Measurements from ENCODE around the gene EPSTI1. TPM values are rescaled to one million over a fixed set of nuclear protein-coding genes. Genes with fewer than 3 reads are reported as not detected.
A peak's percentile ranks its signal among the peaks of the same experiment; 100 is the strongest.
"Not testable (repeated sequence)": the region's sequence is repeated elsewhere in the genome, so short reads cannot be mapped to it uniquely, and the experiment has no call there.

EPSTI1 gene
- total and polyA plus RNA-seq, 8 donors = 3.5 to 115 (median 5.2) TPM; not detected in 1

GRCh38 chr13:42992764-42993122 is 702 bp upstream of the EPSTI1 start:
- intact Hi-C loops (cut with DNase I; ENCODE audit: low total_unique reads) = no loop called here
- H3K4me3 ChIP-seq = peak overlapping the region; percentile 63 to 79 (median 72)
- H3K27ac ChIP-seq = peak overlapping the region in 4 of 5 donors; percentile 80 to 98 (median 92)

GRCh38 chr13:42991233-42991897 is 676 bp downstream of the EPSTI1 start:
- H3K27me3 ChIP-seq; intact Hi-C loops (cut with DNase I; ENCODE audit: low total_unique reads); H3K9me3 ChIP-seq; DNase-seq; H3K36me3 ChIP-seq: not testable (repeated sequence)
- Histone ChIP-seq H3K27ac (peak overlapping the region; percentile 80 to 98 (median 93)), H3K4me3 (peak overlapping the region; percentile 63 to 79 (median 72)), H3K4me1 (peaks cover 14 to 29% (median 24%) of the 10 kb centered on the region in 4 donors)
- whole genome bisulfite sequencing, 5 donors = 59 to 64% (median 61%) methylated on average over 15 of the region's 15 CpGs

More at GRCh38 chr13:42992764-42993122, 702 bp upstream of the EPSTI1 start:
- Histone ChIP-seq H3K36me3 (no peaks in the 10 kb centered on the region), H3K4me1 (peaks cover 14 to 29% (median 24%) of the 10 kb centered on the region in 4 donors), H3K9me3 (no peaks in the 10 kb centered on the region), H3K27me3 (no peaks in the 10 kb centered on the region)
- no peak for DNase-seq
- WGBS, 5 donors = 16 to 33% (median 20%) methylated on average over 4 of the region's 4 CpGs
- TF ChIP-seq POLR2AphosphoS5 (IDR thresholded peaks at IDR 0.05) (no peak), EP300 (IDR thresholded peaks at IDR 0.05) (no peak), POLR2A (IDR thresholded peaks at IDR 0.05) (no peak)
- TF ChIP-seq, protein P1, sequence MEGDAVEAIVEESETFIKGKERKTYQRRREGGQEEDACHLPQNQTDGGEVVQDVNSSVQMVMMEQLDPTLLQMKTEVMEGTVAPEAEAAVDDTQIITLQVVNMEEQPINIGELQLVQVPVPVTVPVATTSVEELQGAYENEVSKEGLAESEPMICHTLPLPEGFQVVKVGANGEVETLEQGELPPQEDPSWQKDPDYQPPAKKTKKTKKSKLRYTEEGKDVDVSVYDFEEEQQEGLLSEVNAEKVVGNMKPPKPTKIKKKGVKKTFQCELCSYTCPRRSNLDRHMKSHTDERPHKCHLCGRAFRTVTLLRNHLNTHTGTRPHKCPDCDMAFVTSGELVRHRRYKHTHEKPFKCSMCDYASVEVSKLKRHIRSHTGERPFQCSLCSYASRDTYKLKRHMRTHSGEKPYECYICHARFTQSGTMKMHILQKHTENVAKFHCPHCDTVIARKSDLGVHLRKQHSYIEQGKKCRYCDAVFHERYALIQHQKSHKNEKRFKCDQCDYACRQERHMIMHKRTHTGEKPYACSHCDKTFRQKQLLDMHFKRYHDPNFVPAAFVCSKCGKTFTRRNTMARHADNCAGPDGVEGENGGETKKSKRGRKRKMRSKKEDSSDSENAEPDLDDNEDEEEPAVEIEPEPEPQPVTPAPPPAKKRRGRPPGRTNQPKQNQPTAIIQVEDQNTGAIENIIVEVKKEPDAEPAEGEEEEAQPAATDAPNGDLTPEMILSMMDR (IDR thresholded peaks at IDR 0.05) = no peak

- peak overlapping the region in 3 of 5 donors; percentile 91 to 98 (median 93) for H3K27ac ChIP-seq
- H3K4me3 ChIP-seq = peak overlapping the region; percentile 63 to 79 (median 72)
- TF ChIP-seq POLR2AphosphoS5 (IDR thresholded peaks at IDR 0.05) = no peak
- no peak for TF ChIP-seq POLR2A (IDR thresholded peaks at IDR 0.05)
- TF ChIP-seq, protein P1 (IDR thresholded peaks at IDR 0.05) = no peak
- no peak for TF ChIP-seq EP300 (IDR thresholded peaks at IDR 0.05)
- H3K27me3 ChIP-seq = no peaks in the 10 kb centered on the region
- WGBS, 5 donors = 52 to 67% (median 66%) methylated on average over 10 of the region's 10 CpGs
- intact Hi-C loops (cut with DNase I; ENCODE audit: low total_unique reads) = no loop called here
- peaks cover 22 to 37% (median 30%) of the 10 kb centered on the region in 4 donors for H3K4me1 ChIP-seq
- no peaks in the 10 kb centered on the region for H3K9me3 ChIP-seq
- no peaks in the 10 kb centered on the region for H3K36me3 ChIP-seq
- peak in 1 of 2 donors; percentile 75 for DNase-seq
These were observed 1.5 kb downstream of the EPSTI1 start for GRCh38 chr13:42990291-42991232.

- peak overlapping the region; percentile 34 to 84 (median 65) for H3K27ac ChIP-seq
- WGBS, 5 donors = 71 to 80% (median 74%) methylated on average over 7 of the region's 7 CpGs
These were observed 5.9 kb downstream of the EPSTI1 start for GRCh38 chr13:42986176-42986574.

More at GRCh38 chr13:42986176-42986574, 5.9 kb downstream of the EPSTI1 start:
- H3K4me1 ChIP-seq = peaks cover 25 to 34% (median 33%) of the 10 kb centered on the region in 4 donors
- intact Hi-C loops (cut with DNase I; ENCODE audit: low total_unique reads) = no loop called here
- H3K27me3 ChIP-seq = no peaks in the 10 kb centered on the region
- TF ChIP-seq POLR2A (IDR thresholded peaks at IDR 0.05) (no peak), EP300 (IDR thresholded peaks at IDR 0.05) (no peak), POLR2AphosphoS5 (IDR thresholded peaks at IDR 0.05) (no peak)
- TF ChIP-seq, protein P1 (IDR thresholded peaks at IDR 0.05) = no peak
- no peak for DNase-seq
- H3K9me3 ChIP-seq = no peaks in the 10 kb centered on the region
- no peak overlapping the region for H3K4me3 ChIP-seq
- no peaks in the 10 kb centered on the region for H3K36me3 ChIP-seq
